ENCODE data around the gene STK38. TPM values are rescaled to one million over a fixed set of nuclear protein-coding genes. Genes with fewer than 3 reads are reported as not detected.

Gene STK38
- total RNA-seq, 1 donor from 2014 or later, result 35.0 TPM

GRCh38 chr6:36467625-36468024 is 79.7 kb downstream of the STK38 start:
- intact Hi-C loops (cut with DNase I), result no loop called here
- Histone ChIP-seq H3K27ac (no peak overlapping the region), H3K4me3 (no peak overlapping the region), H3K27me3 (ENCODE audit: low read depth) (no peaks in the 10 kb centered on the region), H3K9me3 (no peaks in the 10 kb centered on the region), H3K4me1 (no peaks in the 10 kb centered on the region), H3K36me3 (peaks cover 28% of the 10 kb centered on the region)
- DNase-seq, result no peak
- ATAC-seq, result no peak
- TF ChIP-seq, protein P1, sequence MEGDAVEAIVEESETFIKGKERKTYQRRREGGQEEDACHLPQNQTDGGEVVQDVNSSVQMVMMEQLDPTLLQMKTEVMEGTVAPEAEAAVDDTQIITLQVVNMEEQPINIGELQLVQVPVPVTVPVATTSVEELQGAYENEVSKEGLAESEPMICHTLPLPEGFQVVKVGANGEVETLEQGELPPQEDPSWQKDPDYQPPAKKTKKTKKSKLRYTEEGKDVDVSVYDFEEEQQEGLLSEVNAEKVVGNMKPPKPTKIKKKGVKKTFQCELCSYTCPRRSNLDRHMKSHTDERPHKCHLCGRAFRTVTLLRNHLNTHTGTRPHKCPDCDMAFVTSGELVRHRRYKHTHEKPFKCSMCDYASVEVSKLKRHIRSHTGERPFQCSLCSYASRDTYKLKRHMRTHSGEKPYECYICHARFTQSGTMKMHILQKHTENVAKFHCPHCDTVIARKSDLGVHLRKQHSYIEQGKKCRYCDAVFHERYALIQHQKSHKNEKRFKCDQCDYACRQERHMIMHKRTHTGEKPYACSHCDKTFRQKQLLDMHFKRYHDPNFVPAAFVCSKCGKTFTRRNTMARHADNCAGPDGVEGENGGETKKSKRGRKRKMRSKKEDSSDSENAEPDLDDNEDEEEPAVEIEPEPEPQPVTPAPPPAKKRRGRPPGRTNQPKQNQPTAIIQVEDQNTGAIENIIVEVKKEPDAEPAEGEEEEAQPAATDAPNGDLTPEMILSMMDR (IDR thresholded peaks at IDR 0.05), result no peak

GRCh38 chr6:36464233-36464632 is 83.0 kb downstream of the STK38 start:
- no peak for ATAC-seq
- TF ChIP-seq, protein P1 (IDR thresholded peaks at IDR 0.05), result no peak
- Histone ChIP-seq H3K9me3 (no peaks in the 10 kb centered on the region), H3K36me3 (no peaks in the 10 kb centered on the region), H3K4me3 (no peak overlapping the region), H3K27me3 (ENCODE audit: low read depth) (no peaks in the 10 kb centered on the region), H3K27ac (no peak overlapping the region), H3K4me1 (peaks cover 7% of the 10 kb centered on the region)
- no peak for DNase-seq
- intact Hi-C loops (cut with DNase I), result no loop called here

DNA sequence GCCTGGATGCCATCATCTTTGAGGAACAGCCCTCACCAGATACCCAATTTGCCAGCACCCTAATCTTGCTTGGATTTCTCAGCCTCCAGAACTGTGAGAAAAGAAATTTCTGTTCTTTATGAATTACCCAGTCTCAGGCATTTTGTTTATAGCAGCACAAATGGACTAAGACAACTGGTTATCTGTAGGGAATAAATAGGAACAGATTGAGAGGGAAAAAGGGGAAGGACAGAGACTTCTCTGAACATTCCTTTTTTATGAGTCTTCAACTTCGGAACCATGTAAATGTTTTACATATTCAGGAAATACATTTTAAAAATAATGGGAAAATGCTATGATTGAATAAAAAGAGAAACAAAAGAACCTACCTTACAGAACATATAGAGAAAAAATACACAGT is 83.6 kb downstream of the STK38 start:
- ATAC-seq (no peak), DNase-seq (no peak)
- no peak overlapping the region for H3K27ac ChIP-seq
- no peak overlapping the region for H3K4me3 ChIP-seq
- intact Hi-C loops (cut with DNase I), result no loop called here
- no peaks in the 10 kb centered on the region for H3K36me3 ChIP-seq
- TF ChIP-seq, protein P1 (IDR thresholded peaks at IDR 0.05), result no peak
- peaks cover 10% of the 10 kb centered on the region for H3K4me1 ChIP-seq
- H3K9me3 ChIP-seq, result no peaks in the 10 kb centered on the region
- no peaks in the 10 kb centered on the region for H3K27me3 ChIP-seq (ENCODE audit: low read depth)

- TF ChIP-seq, protein P1 (IDR thresholded peaks at IDR 0.05), result no peak
- Histone ChIP-seq H3K4me3 (no peak overlapping the region), H3K9me3 (no peaks in the 10 kb centered on the region), H3K27ac (no peak overlapping the region), H3K4me1 (peaks cover 10% of the 10 kb centered on the region), H3K36me3 (no peaks in the 10 kb centered on the region), H3K27me3 (ENCODE audit: low read depth) (no peaks in the 10 kb centered on the region)
- no peak for DNase-seq
- intact Hi-C loops (cut with DNase I), result no loop called here
- no peak for ATAC-seq
These were observed 85.6 kb downstream of the STK38 start for GRCh38 chr6:36461646-36462045.

DNA sequence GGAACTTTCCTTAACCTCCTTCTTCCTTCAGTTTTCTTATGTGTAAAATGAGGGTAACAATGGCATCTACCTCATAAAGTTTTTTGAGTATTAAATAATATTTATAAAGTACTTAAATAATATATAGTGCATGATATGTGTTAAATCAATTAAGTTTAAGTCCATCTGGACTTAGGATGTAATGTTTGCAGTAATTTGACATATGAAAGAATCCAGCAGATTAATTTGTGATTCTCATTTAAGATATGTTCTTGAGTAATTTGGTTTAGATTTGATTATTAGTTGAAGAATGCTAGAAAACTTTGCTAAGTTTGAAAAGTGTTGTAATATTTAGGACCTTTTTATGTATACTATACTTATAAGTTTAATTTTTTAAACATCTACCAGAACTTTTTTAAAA is 86.4 kb downstream of the STK38 start:
- H3K27me3 ChIP-seq (ENCODE audit: low read depth), result no peaks in the 10 kb centered on the region
- no peaks in the 10 kb centered on the region for H3K9me3 ChIP-seq
- H3K27ac ChIP-seq, result no peak overlapping the region
- no peak overlapping the region for H3K4me3 ChIP-seq
- ATAC-seq (no peak), DNase-seq (no peak)
- peaks cover 10% of the 10 kb centered on the region for H3K4me1 ChIP-seq
- H3K36me3 ChIP-seq, result no peaks in the 10 kb centered on the region
- TF ChIP-seq, protein P1 (IDR thresholded peaks at IDR 0.05), result no peak
- intact Hi-C loops (cut with DNase I), result no loop called here

DNA sequence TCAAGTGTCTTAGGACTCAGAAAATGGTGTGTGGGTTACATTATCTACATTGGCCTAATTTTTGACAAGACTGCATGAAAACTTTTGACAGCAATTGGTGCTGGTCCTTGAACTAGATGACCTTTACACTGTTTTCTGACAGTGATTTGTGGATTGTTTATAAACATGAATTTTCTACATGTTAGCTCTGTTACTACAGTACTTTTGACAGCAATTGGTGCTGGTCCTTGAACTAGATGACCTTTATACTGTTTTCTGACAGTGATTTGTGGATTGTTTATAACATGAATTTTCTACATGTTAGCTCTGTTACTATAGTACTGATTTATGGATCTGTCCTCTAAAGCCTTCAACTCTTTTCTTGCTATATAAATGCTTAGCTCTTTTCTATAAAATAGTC is 87.8 kb downstream of the STK38 start:
- DNase-seq, result no peak
- TF ChIP-seq, protein P1 (IDR thresholded peaks at IDR 0.05), result no peak
- ATAC-seq, result no peak
- H3K4me3 ChIP-seq, result no peak overlapping the region
- H3K27ac ChIP-seq, result no peak overlapping the region
- no peaks in the 10 kb centered on the region for H3K9me3 ChIP-seq
- no peaks in the 10 kb centered on the region for H3K27me3 ChIP-seq (ENCODE audit: low read depth)
- intact Hi-C loops (cut with DNase I), result no loop called here
- no peaks in the 10 kb centered on the region for H3K36me3 ChIP-seq
- peaks cover 10% of the 10 kb centered on the region for H3K4me1 ChIP-seq
